Subcutaneous adipose tissue (tissue), 4 donors: ENCODE results near the gene SLC25A21. TPM values are rescaled to one million over a fixed set of nuclear protein-coding genes. Genes with fewer than 3 reads are reported as not detected.

Experiments
- CTCF ChIP-seq: fragments of 450-650 bp; IDR thresholded peaks from one replicate; pipeline ENCODE4 v1.5.1; 2016; ENCODE audit warnings: low read depth, mild to moderate bottlenecking, control low read depth, antibody characterized with exemption, moderate library complexity
- total RNA-seq, 4 donors: library from RNA; depleted of rRNA; stranded (reverse); fragments of >200 nt; gene quantifications; one replicate each; pipeline ENCODE4 v1.1.0, GENCODE V29; 2016

SLC25A21 gene
- total RNA-seq, 4 donors from 2014 or later, result 0.98 to 1.1 TPM; not detected in 2

GRCh38 chr14:36863271-36863670 is 309.1 kb downstream of the SLC25A21 start:
- no peak for TF ChIP-seq CTCF

GRCh38 chr14:36860831-36861230 is 311.6 kb downstream of the SLC25A21 start:
- TF ChIP-seq CTCF, result no peak

GRCh38 chr14:36859119-36859518 is 313.3 kb downstream of the SLC25A21 start:
- no peak for TF ChIP-seq CTCF

GRCh38 chr14:36857842-36858445 is 314.5 kb downstream of the SLC25A21 start:
- TF ChIP-seq CTCF, result no peak

- TF ChIP-seq CTCF, result no peak
These were observed 315.3 kb downstream of the SLC25A21 start for GRCh38 chr14:36857136-36857535.

GRCh38 chr14:36856095-36856878 is 316.1 kb downstream of the SLC25A21 start:
- TF ChIP-seq CTCF, result no peak

GRCh38 chr14:36855396-36855795 is 317.0 kb downstream of the SLC25A21 start:
- no peak for TF ChIP-seq CTCF
